H1 (cell line): ENCODE results near the gene MXI1. TPM values are rescaled to one million over a fixed set of nuclear protein-coding genes. Genes with fewer than 3 reads are reported as not detected.

Experiments
- BCL11A ChIP-seq, 2 experiments: IDR thresholded peaks; one replicate each; pipeline ENCODE4 v1.6.1; 2011; ENCODE audit warnings: low read depth in 2 of 2, low read length in 2 of 2, mild to moderate bottlenecking in 2 of 2
- FOSL1 ChIP-seq: IDR thresholded peaks from 2 replicates; pipeline ENCODE4 v1.6.1; 2011; ENCODE audit warnings: mild to moderate bottlenecking, low read depth, low read length, moderate library complexity; ENCODE audit not compliant: insufficient read depth
- KDM1A ChIP-seq: fragments of 200-600, 300-600 bp; sonication (generic); IDR thresholded peaks from 2 replicates; pipeline ENCODE4 v1.7.1; 2016; ENCODE audit warnings: mild to moderate bottlenecking, low read length, borderline replicate concordance
- NANOG ChIP-seq: IDR thresholded peaks from 2 replicates; pipeline ENCODE4 v1.6.1; 2011; ENCODE audit warnings: low read length, low read depth, mild to moderate bottlenecking, inconsistent platforms; ENCODE audit not compliant: insufficient read depth, poor library complexity, severe bottlenecking
- POLR2AphosphoS5 ChIP-seq: IDR thresholded peaks from 2 replicates; pipeline ENCODE4 v1.6.1; 2011; ENCODE audit warnings: low read depth, low read length
- RFX5 ChIP-seq: IDR thresholded peaks from 2 replicates; pipeline ENCODE4 v1.6.1; 2011; ENCODE audit warnings: low read depth, low read length, improper control_type of control experiment, borderline replicate concordance
- TAF1 ChIP-seq: IDR thresholded peaks from 2 replicates; pipeline ENCODE4 v1.6.1; 2011; ENCODE audit warnings: mild to moderate bottlenecking, low read depth, low read length
- YY1 ChIP-seq: IDR thresholded peaks from 2 replicates; pipeline ENCODE4 v1.6.1; 2011; ENCODE audit warnings: low read depth, mild to moderate bottlenecking, low read length
- polyA plus RNA-seq, 7 experiments: library from polyadenylated mRNA; depleted of rRNA in 3 of 7; stranded (reverse) in 5 of 7; unstranded in 2 of 7; fragments of >200 nt in 5 of 7; fragments of 200-250 nt in 2 of 7; gene quantifications; 1 replicate in 5 of 7; 2 replicates in 1 of 7; 4 replicates in 1 of 7; pipeline versions ENCODE4 v1.2.1 to v1.2.3, GENCODE V29; 2011 to 2013; ENCODE audit warnings: missing spikeins in 2 of 7, mixed read lengths in 2 of 7
- total RNA-seq: library from RNA; stranded (reverse); fragmentation: NEBNext Ultra II Directional; extraction: Animal tissue kit (Norgen Biotek cat#: 25700); gene quantifications from 2 replicates; pipeline ENCODE4 v1.2.1, GENCODE V29; 2021
- TF ChIP-seq, protein P1 (sequence below): IDR thresholded peaks from 2 replicates; pipeline ENCODE4 v1.6.1; 2011; ENCODE audit warnings: low read length, improper control_type of control experiment
- TF ChIP-seq, protein P2 (sequence below): fragments of 300-600 bp; sonication (generic); IDR thresholded peaks from 2 replicates; pipeline ENCODE4 v1.7.1; 2012; ENCODE audit warnings: low read length, moderate library complexity, mild to moderate bottlenecking, inconsistent platforms; ENCODE audit not compliant: insufficient replicate concordance

Gene MXI1
- total and polyA plus RNA-seq, 2 of the 8 experiments (the other 6 are each of a cell fraction or from before 2014, with no cell fraction given): 5.7 to 8.8 TPM

DNA sequence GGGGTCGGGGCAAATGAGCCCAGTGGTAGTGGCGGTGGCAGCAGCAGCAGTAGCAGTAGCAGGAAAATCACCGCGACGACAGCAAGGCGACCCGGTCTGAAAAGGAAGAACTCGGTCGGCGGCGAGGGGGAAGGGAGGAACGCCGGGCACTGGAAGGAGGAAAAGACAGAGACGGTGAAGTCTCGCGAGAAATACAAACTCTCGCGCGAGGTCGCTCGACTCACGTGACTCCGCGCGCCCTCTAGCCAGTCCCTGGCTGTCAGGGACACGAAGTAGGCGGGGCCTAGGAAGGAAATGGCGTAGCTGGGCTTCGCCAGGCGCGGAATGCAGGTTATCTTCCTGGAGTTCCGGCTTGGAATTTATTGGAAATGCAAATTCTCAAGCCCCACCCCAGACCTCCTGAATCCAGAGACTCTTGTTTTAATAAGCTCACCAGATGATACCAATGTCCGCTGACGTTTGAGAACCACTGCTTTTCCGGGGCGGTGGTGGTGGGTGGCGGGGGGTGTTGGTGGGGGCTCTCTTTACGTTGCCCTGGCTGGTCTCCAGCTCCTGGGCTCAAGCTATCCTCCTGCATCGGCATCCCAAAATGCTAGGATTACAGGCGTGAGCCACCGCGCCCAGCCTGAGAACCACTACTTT is 97.5 kb downstream of the MXI1 start, which contains the start of gene SMNDC1 (continued):
- TF ChIP-seq, protein P1, sequence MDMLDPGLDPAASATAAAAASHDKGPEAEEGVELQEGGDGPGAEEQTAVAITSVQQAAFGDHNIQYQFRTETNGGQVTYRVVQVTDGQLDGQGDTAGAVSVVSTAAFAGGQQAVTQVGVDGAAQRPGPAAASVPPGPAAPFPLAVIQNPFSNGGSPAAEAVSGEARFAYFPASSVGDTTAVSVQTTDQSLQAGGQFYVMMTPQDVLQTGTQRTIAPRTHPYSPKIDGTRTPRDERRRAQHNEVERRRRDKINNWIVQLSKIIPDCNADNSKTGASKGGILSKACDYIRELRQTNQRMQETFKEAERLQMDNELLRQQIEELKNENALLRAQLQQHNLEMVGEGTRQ: peak; percentile 89
- TF ChIP-seq FOSL1 (no peak), RFX5 (no peak), NANOG (no peak), YY1 (peak; percentile 89), KDM1A (no peak), TAF1 (peak; percentile 84), BCL11A (IDR thresholded peaks at IDR 0.05; ENCODE audit: low read depth in 2 of 2, low read length in 2 of 2) (no peak), POLR2AphosphoS5 (peak; percentile 84)
- TF ChIP-seq, protein P2, sequence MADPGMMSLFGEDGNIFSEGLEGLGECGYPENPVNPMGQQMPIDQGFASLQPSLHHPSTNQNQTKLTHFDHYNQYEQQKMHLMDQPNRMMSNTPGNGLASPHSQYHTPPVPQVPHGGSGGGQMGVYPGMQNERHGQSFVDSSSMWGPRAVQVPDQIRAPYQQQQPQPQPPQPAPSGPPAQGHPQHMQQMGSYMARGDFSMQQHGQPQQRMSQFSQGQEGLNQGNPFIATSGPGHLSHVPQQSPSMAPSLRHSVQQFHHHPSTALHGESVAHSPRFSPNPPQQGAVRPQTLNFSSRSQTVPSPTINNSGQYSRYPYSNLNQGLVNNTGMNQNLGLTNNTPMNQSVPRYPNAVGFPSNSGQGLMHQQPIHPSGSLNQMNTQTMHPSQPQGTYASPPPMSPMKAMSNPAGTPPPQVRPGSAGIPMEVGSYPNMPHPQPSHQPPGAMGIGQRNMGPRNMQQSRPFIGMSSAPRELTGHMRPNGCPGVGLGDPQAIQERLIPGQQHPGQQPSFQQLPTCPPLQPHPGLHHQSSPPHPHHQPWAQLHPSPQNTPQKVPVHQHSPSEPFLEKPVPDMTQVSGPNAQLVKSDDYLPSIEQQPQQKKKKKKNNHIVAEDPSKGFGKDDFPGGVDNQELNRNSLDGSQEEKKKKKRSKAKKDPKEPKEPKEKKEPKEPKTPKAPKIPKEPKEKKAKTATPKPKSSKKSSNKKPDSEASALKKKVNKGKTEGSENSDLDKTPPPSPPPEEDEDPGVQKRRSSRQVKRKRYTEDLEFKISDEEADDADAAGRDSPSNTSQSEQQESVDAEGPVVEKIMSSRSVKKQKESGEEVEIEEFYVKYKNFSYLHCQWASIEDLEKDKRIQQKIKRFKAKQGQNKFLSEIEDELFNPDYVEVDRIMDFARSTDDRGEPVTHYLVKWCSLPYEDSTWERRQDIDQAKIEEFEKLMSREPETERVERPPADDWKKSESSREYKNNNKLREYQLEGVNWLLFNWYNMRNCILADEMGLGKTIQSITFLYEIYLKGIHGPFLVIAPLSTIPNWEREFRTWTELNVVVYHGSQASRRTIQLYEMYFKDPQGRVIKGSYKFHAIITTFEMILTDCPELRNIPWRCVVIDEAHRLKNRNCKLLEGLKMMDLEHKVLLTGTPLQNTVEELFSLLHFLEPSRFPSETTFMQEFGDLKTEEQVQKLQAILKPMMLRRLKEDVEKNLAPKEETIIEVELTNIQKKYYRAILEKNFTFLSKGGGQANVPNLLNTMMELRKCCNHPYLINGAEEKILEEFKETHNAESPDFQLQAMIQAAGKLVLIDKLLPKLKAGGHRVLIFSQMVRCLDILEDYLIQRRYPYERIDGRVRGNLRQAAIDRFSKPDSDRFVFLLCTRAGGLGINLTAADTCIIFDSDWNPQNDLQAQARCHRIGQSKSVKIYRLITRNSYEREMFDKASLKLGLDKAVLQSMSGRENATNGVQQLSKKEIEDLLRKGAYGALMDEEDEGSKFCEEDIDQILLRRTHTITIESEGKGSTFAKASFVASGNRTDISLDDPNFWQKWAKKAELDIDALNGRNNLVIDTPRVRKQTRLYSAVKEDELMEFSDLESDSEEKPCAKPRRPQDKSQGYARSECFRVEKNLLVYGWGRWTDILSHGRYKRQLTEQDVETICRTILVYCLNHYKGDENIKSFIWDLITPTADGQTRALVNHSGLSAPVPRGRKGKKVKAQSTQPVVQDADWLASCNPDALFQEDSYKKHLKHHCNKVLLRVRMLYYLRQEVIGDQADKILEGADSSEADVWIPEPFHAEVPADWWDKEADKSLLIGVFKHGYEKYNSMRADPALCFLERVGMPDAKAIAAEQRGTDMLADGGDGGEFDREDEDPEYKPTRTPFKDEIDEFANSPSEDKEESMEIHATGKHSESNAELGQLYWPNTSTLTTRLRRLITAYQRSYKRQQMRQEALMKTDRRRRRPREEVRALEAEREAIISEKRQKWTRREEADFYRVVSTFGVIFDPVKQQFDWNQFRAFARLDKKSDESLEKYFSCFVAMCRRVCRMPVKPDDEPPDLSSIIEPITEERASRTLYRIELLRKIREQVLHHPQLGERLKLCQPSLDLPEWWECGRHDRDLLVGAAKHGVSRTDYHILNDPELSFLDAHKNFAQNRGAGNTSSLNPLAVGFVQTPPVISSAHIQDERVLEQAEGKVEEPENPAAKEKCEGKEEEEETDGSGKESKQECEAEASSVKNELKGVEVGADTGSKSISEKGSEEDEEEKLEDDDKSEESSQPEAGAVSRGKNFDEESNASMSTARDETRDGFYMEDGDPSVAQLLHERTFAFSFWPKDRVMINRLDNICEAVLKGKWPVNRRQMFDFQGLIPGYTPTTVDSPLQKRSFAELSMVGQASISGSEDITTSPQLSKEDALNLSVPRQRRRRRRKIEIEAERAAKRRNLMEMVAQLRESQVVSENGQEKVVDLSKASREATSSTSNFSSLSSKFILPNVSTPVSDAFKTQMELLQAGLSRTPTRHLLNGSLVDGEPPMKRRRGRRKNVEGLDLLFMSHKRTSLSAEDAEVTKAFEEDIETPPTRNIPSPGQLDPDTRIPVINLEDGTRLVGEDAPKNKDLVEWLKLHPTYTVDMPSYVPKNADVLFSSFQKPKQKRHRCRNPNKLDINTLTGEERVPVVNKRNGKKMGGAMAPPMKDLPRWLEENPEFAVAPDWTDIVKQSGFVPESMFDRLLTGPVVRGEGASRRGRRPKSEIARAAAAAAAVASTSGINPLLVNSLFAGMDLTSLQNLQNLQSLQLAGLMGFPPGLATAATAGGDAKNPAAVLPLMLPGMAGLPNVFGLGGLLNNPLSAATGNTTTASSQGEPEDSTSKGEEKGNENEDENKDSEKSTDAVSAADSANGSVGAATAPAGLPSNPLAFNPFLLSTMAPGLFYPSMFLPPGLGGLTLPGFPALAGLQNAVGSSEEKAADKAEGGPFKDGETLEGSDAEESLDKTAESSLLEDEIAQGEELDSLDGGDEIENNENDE: no peak
